Measurements from ENCODE around the gene VPS51.

Gene VPS51

GRCh38 chr11:65119670-65119995 is 23.6 kb downstream of the VPS51 start:
- H3K9me3 ChIP-seq (ENCODE audit: low read length), result no peaks in the 10 kb centered on the region
- H3K27me3 ChIP-seq (ENCODE audit: insufficient read depth, low read length), result no peaks in the 10 kb centered on the region
- H3K27ac ChIP-seq (ENCODE audit: low read depth, low read length, poor library complexity, severe bottlenecking), result peak overlapping the region; percentile 48
- no peak for TF ChIP-seq CTCF (IDR thresholded peaks at IDR 0.05; ENCODE audit: low read length)
- TF ChIP-seq EZH2 (IDR thresholded peaks at IDR 0.05; ENCODE audit: borderline replicate concordance, low read length), result no peak
- peaks cover 70% of the 10 kb centered on the region for H3K36me3 ChIP-seq (ENCODE audit: insufficient read depth, low read length)
- peak overlapping the region; percentile 96; the same call in 1 of the 2 replicates for H3K9ac ChIP-seq (ENCODE audit: low read length)
- 0 out of 2 replicates have a peak, but pooled peaks cover 4% of the 10 kb centered on the region for H3F3A ChIP-seq (ENCODE audit: insufficient read depth, low read length)
- H2AFZ ChIP-seq (ENCODE audit: low read length), result no peak overlapping the region
- H4K20me1 ChIP-seq (ENCODE audit: insufficient read depth, low read length), result no peaks in the 10 kb centered on the region
- peak overlapping the region; percentile 75 for H3K4me2 ChIP-seq (ENCODE audit: low read length)
- no peaks in the 10 kb centered on the region for H3K9me2 ChIP-seq (ENCODE audit: low read depth, low read length)
- H3K4me1 ChIP-seq (ENCODE audit: insufficient read depth, low read length, severe bottlenecking), result peaks cover 52% of the 10 kb centered on the region
- no peak overlapping the region for H3K4me3 ChIP-seq (ENCODE audit: low read depth, low read length, poor library complexity, severe bottlenecking)
- peaks cover 19% of the 10 kb centered on the region for H3K79me2 ChIP-seq (ENCODE audit: insufficient read depth, low read length)

DNA sequence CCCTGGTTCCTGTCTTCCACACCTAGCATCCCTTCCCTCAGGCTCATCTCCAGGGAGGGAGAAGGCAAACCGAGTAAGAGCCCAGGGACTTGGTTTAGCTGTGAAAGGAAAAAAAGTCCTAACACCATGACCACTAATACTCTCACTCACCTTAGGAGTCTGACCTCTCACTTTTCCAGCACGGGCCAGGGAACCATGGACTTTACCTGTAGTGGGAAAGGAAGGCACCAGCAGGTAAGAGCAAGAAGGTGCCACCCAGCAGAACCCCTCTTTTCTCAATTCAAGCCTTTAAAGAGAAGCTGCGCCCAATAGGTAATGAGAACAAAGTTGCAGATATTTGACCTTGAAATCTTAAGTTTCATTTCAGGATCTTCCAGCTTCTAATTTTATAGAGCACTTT is 24.8 kb downstream of the VPS51 start:
- Histone ChIP-seq H3K79me2 (ENCODE audit: insufficient read depth, low read length) (peaks cover 19% of the 10 kb centered on the region), H3K4me2 (ENCODE audit: low read length) (peak overlapping the region; percentile 75), H4K20me1 (ENCODE audit: insufficient read depth, low read length) (no peaks in the 10 kb centered on the region), H3F3A (ENCODE audit: insufficient read depth, low read length) (0 out of 2 replicates have a peak, but pooled peaks cover 7% of the 10 kb centered on the region), H3K9ac (ENCODE audit: low read length) (peak overlapping the region; percentile 96), H3K9me2 (ENCODE audit: low read depth, low read length) (no peaks in the 10 kb centered on the region), H3K36me3 (ENCODE audit: insufficient read depth, low read length) (peaks cover 70% of the 10 kb centered on the region), H3K27me3 (ENCODE audit: insufficient read depth, low read length) (no peaks in the 10 kb centered on the region), H3K4me3 (ENCODE audit: low read depth, low read length, poor library complexity, severe bottlenecking) (peak overlapping the region; percentile 87), H3K4me1 (ENCODE audit: insufficient read depth, low read length, severe bottlenecking) (peaks cover 48% of the 10 kb centered on the region), H2AFZ (ENCODE audit: low read length) (no peak overlapping the region), H3K27ac (ENCODE audit: low read depth, low read length, poor library complexity, severe bottlenecking) (peak overlapping the region; percentile 72), H3K9me3 (ENCODE audit: low read length) (no peaks in the 10 kb centered on the region)
- TF ChIP-seq EZH2 (IDR thresholded peaks at IDR 0.05; ENCODE audit: borderline replicate concordance, low read length) (no peak), CTCF (IDR thresholded peaks at IDR 0.05; ENCODE audit: low read length) (no peak)

DNA sequence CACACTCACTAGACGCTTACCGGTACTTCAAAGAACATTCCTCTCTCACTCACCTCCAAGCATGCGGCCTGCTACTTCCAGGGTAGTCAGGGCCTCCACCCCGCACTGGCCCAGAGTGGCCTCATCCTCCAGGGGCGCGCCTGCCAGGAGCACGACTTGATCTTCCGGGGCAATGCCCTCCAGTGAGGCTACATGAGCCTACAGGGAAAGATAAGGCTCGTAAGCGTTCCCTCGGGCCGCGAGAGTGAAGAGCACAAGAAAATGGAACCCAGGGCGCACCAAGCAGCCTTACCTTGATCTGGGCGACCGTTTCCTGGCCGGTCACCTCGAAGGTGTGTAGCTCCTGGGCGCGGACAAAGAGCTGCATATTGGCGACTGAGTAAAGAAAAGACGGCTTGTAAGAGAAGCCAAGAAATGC is 25.4 kb downstream of the VPS51 start:
- no peaks in the 10 kb centered on the region for H3K9me2 ChIP-seq (ENCODE audit: low read depth, low read length)
- H2AFZ ChIP-seq (ENCODE audit: low read length), result no peak overlapping the region
- no peaks in the 10 kb centered on the region for H3K27me3 ChIP-seq (ENCODE audit: insufficient read depth, low read length)
- H3K4me3 ChIP-seq (ENCODE audit: low read depth, low read length, poor library complexity, severe bottlenecking), result peak overlapping the region; percentile 87
- H3K27ac ChIP-seq (ENCODE audit: low read depth, low read length, poor library complexity, severe bottlenecking), result peak overlapping the region; percentile 72
- peak overlapping the region; percentile 75 for H3K4me2 ChIP-seq (ENCODE audit: low read length)
- TF ChIP-seq EZH2 (IDR thresholded peaks at IDR 0.05; ENCODE audit: borderline replicate concordance, low read length), result no peak
- no peak for TF ChIP-seq CTCF (IDR thresholded peaks at IDR 0.05; ENCODE audit: low read length)
- peaks cover 10% of the 10 kb centered on the region; the same call in 1 of the 2 replicates for H3F3A ChIP-seq (ENCODE audit: insufficient read depth, low read length)
- no peaks in the 10 kb centered on the region for H4K20me1 ChIP-seq (ENCODE audit: insufficient read depth, low read length)
- peaks cover 19% of the 10 kb centered on the region for H3K79me2 ChIP-seq (ENCODE audit: insufficient read depth, low read length)
- peaks cover 70% of the 10 kb centered on the region for H3K36me3 ChIP-seq (ENCODE audit: insufficient read depth, low read length)
- H3K9ac ChIP-seq (ENCODE audit: low read length), result peak overlapping the region; percentile 96
- H3K9me3 ChIP-seq (ENCODE audit: low read length), result no peaks in the 10 kb centered on the region
- H3K4me1 ChIP-seq (ENCODE audit: insufficient read depth, low read length, severe bottlenecking), result peaks cover 42% of the 10 kb centered on the region
